Epithelial cell of proximal tubule (primary cell): ENCODE measurements around the gene SLC25A28. TPM values are rescaled to one million over a fixed set of nuclear protein-coding genes. Genes with fewer than 3 reads are reported as not detected.

Experiments
- DNase-seq: peaks from one replicate; pipeline ENCODE4 v3.0.0-alpha.2; 2011; ENCODE audit warnings: low read depth
- H3K4me3 ChIP-seq: 2 replicates; pipeline ENCODE4 v1.5.1; 2011; ENCODE audit warnings: low read depth, mild to moderate bottlenecking, low read length
- CTCF ChIP-seq: conservative IDR thresholded peaks from 2 replicates; pipeline ENCODE4 v1.5.1; 2012; ENCODE audit warnings: low read depth, mild to moderate bottlenecking, low read length
- total RNA-seq: library from RNA; depleted of rRNA; stranded (reverse); fragments of >200 nt; gene quantifications from 2 replicates; pipeline ENCODE4 v1.2.3, GENCODE V29; 2015

SLC25A28 gene
- total RNA-seq, 1 donor from 2014 or later = 3.1 TPM

GRCh38 chr10:99612167-99612831, 7.9 kb downstream of the SLC25A28 start:
- no peak for DNase-seq
- no peak overlapping the region for H3K4me3 ChIP-seq
- peak; percentile 89 for TF ChIP-seq CTCF

- TF ChIP-seq CTCF = no peak
- DNase-seq = no peak
- no peak overlapping the region for H3K4me3 ChIP-seq
These were observed 8.9 kb downstream of the SLC25A28 start for GRCh38 chr10:99611326-99611725.

GRCh38 chr10:99610221-99610620, 10.0 kb downstream of the SLC25A28 start:
- DNase-seq = no peak
- no peak overlapping the region for H3K4me3 ChIP-seq
- TF ChIP-seq CTCF = no peak

GRCh38 chr10:99609186-99609585, 11.1 kb downstream of the SLC25A28 start:
- H3K4me3 ChIP-seq = no peak overlapping the region
- no peak for DNase-seq
- no peak for TF ChIP-seq CTCF

GRCh38 chr10:99605351-99605750, 14.9 kb downstream of the SLC25A28 start:
- no peak for TF ChIP-seq CTCF
- no peak for DNase-seq
- no peak overlapping the region for H3K4me3 ChIP-seq

GRCh38 chr10:99604862-99605261, 15.4 kb downstream of the SLC25A28 start:
- no peak for DNase-seq
- H3K4me3 ChIP-seq = no peak overlapping the region
- no peak for TF ChIP-seq CTCF
